NCI-H187 (cell line): ENCODE measurements around the gene ZBED3.
"Not testable (repeated sequence)": the region's sequence is repeated elsewhere in the genome, so short reads cannot be mapped to it uniquely, and the experiment has no call there.

Experiments
- DNase-seq, 2 experiments: peaks; one replicate each; lab custom pipeline; 2025; lab: John Stamatoyannopoulos, UW

The ZBED3 gene, protein sequence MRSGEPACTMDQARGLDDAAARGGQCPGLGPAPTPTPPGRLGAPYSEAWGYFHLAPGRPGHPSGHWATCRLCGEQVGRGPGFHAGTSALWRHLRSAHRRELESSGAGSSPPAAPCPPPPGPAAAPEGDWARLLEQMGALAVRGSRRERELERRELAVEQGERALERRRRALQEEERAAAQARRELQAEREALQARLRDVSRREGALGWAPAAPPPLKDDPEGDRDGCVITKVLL

DNA sequence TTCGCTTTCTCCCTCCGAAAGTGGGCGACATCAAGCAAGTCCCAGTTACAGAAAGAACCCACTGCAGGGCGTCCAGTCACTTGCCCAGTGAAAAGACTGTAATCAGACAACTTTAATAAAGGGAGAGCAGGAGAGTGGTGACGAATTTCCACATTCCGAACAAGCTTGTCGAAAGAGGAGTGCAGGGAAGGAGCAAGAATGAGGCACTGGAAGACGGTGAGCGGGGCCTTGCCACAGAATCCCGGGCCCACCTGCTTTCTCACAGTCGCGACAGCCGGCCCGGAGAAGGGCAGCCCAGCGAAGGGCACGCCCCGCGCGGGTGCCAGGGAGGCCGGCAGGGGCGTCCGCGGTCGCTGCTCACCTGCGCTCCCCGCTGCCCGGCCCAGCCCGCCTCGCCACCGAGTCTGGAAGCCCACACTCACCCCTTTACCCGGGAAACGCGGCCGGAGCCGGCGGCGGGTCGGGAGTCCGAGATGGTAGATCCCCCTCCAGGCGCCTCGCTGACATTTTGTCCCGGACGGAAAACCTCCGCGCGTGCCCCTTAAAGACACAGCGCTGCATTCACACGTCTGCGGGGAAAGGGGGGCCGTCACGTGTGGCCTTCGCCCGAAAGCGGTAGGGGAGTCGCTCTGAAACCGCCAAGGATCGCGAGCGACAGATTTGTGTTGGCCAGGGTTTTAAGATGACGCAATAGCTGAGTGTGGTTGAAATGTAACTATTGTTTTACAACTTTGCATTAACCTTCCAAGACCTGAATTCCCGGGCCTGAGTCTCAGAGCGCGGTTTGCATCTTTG lies at the start of gene ZBED3:
ZBED3 (minus strand) TSS at position 597 of the 795 bp plus-strand sequence. CDS start 9,407 bp downstream, outside the sequence.
- peak; percentile 26 to 58 for DNase-seq

DNA sequence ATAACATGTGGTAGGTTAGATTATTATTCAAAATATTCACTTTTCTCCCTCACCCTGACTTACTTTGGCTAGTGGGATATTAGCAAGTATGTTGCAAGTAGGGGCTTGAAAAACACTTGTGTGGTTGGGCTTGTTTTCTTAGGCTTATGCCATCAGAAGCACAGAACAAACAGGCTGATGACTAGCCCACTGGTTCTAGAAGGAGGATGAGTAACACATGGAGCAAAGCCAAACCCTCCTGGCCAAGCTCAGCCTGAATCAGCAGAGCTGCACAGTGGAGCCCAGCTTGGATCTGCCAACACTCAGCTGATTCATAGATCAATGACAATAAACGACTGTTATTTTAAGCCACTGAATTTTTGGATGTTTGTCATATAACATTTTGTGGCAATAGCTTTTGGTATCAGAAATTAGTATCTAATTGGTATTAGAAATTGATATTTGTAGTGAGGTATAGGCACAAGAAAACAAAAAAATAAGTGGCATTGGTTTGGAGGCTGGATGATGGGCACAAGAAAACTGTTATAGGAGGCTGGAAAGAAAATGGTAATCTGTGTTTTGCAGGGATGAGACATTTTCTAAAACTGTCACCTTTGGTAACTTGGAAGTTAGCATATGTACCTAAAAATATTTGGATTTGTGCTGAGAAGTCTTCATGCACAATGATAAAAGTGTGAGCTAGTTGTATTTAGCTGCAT lies 46.1 kb upstream of the ZBED3 start:
- no peak for DNase-seq

DNA sequence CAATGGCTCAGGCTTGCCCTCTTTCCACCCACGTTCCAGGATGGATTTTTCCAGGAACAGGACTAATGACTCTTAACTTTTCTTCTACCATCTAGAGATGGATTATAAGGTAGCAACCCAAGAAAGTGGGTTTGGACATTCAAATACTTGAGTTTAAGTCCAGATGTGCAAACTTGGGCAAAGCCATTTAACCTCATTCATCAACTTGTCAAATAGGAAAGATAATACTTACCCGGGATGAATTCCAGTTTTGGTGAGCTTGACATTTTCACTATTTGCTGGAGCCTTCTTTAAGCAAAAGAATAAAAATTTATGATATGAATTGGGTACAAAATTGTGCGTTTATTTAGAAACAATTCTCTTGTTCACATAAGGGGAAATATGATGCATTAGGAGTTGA lies 44.3 kb upstream of the ZBED3 start:
- no peak for DNase-seq

DNA sequence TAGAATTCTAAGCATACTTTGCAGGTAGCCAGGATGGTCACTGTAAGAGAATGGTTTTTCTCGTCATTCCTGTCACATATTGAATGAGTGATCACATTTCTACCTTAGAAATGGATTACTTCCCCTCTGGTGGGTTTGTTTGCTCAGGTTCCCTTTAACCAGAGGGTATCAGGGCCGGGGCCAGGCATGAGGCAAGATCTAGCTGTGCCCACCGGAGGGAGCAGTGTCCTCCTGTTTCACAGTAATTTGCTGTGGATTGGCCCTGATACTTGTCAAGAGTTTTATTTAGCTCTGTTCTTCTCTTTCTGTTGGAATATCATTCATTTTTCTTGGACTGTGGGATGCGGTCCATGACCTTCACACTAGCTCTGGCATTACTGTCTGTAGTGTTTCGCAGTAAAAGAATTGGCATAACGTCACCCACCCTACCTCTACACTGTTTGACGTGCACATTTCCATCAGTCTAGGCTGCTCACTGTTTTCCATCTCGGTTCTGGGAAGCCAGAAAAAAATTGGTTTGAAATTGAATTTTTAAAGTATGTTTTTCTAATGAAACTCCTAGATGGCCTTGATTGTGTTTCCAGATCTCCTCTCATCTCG lies 42.4 kb upstream of the ZBED3 start:
- DNase-seq = no peak

DNA sequence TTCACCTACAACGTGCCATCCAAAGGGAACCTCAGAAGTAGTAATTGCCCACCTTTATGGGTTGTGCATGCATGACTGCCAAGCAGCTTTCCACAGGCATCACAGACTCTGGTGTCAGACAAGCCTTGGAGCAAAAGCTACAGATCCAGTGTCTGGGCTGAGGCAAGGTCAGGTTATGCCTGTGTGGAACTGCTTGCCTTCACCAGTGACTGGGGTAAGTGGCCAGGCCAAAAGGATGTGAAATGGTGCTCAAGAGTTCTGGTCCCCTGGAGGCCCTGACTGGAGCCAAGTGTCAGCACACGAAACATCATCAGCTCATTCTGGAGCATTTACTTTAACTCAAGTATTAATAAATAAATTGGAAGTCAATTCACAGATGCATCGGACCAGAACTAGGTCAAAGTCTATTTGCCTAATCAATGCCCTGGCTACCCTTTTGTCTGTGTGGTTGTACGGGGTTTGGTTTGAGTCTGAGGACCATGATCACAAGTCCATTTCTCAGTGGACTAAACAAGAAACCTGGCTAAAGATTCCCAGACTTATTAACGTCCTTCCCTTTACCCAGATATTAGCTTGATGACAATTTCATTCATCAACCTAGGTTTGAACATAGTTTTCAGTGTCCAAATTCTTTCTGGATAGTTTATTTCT lies 41.5 kb upstream of the ZBED3 start:
- no peak for DNase-seq

DNA sequence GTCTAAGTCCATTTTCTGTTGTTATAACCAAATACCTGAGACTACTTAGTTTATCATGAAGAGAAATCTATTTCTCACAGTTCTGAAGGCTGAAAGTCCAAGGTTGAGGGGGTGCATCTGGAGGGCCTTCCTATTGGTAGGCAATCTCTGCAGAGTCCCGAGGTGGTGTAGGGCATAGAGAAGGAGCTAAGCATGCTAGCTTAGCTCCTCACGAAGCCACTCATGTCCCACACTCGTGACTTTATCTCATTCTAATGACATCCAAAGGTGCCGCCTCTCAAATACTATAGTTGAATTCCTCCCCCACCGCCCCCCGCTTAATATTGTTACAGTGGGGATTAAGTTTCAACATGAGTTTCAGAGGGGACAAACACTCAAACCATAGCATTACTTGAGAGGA lies 36.0 kb upstream of the ZBED3 start:
- no peak for DNase-seq

DNA sequence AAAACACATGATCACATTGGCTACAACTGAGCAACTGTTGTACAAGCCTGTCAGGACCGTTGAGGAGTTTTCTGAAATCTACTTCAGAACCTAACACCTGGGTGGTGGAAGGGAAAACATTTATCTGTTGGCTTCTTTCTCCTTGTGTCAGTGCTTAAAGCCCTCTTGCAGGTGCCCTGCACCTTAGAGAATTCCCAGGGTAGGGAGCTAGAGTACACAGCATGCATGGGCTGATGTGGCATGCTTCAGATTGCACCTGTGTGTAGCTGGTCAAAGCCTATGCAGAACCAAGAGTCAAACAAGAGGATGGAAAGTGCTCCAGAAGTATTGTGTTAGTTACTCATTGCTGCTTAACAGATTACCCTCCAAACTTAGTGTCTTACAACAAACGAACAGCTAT lies 33.6 kb upstream of the ZBED3 start:
- DNase-seq = no peak

DNA sequence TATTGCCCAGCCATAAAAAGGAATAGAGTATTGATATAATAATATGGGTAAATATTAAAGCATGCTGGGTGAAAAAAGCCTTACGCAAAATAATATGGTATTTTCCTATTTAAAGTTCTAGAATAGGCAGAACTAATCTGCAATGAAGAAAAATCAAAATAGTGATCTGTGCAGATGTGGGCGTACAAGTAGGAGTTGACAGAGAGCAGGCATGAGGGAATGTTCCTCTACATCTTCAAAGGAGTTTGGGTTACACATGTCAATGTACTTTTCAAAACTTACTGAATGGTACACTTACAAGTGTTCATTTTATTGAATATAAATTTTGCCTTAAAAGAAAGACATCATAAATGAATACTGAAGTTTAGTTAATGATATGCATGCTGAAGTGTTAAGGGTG lies 33.0 kb upstream of the ZBED3 start:
- DNase-seq = no peak

DNA sequence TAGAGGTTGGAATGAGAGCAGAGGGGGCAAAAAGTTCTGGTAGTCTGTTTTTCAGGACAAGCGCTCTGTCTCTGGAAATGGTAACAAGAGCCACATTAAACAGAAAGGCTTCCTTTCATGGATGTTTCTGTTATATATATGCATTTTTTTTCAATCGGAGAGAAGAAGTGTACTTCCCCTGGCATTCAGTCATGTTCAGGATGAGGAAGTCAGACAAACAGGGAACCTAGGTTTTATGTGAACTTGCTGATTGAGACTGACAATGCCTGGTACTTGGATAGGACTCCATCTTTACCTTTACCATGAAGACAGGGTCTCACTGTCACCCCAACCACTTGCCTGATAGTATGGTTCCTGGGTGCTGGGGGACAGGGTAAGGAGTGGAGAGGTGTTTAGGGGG lies 30.1 kb upstream of the ZBED3 start:
- DNase-seq = no peak

DNA sequence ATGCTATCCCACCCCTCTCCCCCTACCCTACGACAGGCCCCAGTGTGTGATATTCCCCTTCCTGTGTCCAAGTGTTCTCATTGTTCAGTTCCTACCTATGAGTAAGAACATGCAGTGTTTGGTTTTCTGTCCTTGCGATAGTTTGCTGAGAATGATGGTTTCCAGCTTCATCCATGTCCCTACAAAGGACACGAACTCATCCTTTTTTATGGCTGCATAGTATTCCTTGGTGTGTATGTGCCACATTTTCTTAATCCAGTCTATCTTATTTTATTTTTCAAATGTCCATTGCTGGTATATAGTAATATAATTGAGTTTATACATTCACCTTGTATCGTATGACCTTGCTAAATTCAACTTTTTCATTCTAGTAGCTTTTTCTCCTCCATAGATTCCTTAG lies 19.9 kb upstream of the ZBED3 start:
- DNase-seq = not testable (repeated sequence)

DNA sequence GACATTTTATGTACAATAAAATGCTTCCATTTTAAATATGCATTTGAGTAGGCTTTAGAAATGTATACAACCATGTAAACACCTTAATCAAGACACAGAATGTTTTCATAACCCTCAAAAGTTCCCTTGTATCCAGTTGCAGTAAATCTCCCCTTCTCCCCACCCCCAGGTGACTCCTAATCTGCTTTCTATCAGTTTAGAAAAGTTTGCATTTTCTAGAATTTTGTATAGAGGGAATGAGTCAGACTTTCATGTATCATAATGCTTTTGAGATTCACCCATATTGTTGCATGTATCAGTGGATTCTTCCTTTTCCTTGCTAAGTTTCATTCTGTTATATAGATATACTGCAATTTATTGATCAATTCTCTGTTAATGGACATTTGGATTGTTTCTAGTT lies 17.7 kb upstream of the ZBED3 start:
- DNase-seq = no peak

DNA sequence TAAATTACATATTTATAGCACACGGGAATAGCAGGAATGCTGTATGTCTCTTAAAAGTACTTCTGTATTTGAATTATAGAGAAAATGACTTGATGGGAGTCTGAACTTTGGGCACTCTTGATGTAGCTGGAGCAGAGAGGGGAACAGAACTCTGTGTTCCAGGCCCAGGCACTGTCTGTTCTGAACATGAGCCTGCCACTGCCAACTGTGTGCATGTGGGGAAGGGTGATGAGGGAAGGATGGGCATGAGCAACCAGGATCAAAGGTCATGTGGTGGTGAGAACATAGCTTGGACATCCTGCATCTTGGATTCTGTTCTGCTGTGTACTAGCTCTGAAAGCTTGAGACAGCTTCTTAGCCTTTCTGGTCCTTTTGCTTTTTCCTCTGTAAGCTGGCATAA lies 16.4 kb upstream of the ZBED3 start:
- DNase-seq = no peak

DNA sequence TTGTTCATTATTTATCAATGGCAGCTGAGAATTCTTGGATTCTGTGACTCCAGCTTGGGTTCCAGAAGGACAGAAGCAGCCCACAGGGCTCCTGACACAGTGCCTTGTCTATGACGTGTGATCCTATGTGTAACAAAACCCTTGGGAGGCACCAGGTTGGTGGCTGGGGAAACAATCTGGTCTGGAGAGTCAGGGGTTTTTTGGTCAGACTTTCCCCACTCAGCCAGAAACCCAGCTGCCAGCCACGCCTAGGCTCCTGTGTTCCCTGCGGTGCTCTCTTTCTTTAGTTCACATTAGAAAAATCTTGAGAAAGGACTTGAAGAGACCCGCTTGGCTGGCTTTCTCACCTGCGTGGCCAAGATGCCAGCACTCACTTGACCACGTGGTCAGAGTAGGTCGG lies 15.5 kb upstream of the ZBED3 start:
- DNase-seq = peak in 1 of 2 experiments; percentile 11

DNA sequence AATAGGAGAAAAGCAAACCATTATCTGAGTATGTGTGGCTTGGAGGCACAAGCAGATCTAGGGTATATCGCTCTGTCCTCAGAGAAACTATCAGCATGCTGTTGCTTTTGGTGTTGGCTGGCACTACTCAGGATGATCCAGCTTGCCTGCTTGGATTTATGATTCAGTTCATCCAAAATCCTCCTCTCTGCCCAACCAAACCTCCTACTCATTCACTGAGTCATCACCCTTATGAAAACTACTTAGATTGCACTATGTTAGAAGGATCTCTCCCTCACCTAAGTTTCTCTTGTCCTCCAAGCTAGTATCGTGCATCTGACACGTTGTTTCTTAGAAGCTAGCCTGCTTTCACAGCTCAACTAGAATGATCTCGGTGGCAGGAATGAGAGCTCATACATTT lies 14.2 kb upstream of the ZBED3 start:
- no peak for DNase-seq

DNA sequence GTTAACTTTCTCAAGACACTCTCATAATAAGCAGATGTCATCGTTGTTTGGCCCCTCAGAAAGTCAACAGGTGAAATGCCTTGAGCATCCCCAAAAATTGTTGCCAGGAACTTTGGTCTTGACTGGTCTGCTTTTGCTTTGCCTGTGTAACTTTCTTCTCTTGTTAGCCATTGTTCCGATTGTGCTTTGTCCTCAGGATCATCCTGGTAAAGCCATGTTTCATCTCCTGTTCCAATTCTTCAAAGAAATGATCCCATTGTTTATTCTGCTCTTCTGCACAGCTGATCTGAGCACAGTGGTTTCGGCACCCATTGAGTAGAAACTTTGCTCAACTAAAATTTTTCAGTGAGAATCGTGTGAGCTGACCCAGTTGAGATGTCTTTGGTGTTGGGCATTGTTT lies 8.1 kb upstream of the ZBED3 start:
- DNase-seq = no peak

DNA sequence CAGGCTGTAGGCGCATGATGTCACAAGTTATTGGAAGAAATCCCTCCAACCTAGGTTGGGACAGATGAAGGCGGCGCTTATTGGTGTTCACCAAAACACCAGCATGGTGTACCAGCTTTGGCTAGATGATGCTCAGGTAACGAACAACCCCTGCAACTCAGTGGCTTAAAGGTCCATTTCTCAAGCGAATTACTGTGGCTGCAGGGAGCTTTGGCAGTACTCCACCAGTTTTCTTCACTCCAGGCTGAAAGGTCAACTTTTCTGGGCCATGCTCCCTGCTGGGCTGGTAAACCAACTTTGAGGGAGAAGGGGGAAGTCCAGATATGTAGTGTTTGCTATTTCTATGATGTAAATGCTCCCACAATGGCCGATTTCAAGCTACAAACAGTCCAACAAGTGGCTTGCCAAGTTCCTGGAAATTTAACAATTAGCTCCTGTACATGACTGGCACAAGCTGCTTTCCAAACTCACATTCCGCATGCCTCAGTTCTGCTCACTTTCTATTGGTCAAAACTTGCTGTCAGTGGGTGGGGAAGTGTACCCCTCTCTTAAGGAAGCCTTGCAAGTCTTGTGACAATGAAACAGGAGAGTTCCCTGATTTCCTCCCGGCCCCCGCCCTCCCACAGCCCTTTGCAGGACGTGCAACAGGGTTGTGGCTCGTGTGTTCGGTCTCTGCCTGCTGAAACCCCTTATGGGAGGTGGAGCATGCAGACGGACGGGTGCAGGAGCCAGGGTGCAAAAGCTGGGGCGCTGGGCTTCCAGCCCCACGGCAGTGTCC lies 588 bp upstream of the ZBED3 start:
- no peak for DNase-seq

DNA sequence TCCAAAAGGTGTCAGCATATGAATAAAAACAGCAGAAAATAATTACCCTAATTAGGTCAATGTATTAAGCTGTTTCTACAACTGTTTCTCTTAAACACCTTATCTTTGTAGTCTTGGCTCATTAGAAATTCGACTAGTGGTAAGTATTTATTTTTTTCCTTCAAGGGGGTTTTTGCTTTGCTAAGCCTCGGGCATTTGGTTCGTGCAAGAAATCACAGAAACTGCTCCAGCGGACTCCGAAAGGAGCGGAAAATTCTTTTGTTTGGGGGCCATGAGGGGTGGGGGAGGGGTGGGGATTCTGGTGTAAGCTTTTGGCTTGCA lies 757 bp downstream of the ZBED3 start:
- DNase-seq = no peak

DNA sequence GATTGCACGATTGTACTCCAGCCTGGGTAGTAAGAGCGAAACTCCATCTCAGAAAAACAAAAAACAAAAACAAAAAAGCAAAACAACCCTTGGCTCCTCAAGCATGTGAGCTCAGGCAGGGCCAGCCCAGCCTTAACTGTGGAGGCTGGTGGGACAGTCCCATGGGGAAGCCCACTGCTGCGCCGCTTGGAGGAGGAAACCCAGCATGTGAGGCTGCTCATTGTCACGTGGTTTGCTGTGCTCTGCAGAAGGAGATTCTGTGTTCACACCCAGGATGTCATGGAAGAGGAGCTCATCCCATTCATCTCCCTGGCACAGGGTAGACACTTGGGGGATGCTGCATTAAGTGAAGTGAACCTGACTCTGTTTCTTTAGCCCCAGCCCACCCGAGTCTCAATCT lies 4.0 kb downstream of the ZBED3 start:
- DNase-seq = no peak

DNA sequence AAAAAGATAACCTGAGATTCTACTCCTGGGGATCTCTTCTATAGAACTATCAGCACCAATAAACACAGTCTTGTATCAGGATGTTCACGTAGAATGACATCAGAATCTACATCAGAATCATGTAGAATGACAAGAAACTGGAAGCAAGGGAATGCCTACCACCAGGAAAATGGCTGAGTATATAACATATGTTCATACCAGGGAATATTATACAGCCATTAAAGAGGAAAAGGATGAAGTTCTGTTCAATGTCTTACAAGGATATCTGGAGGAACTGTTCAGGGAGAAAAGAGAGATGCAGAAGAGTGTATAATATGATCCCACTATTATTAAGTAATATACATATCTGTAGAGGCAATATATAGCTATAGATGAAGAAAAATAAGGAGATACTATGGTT lies 4.8 kb downstream of the ZBED3 start:
- no peak for DNase-seq

DNA sequence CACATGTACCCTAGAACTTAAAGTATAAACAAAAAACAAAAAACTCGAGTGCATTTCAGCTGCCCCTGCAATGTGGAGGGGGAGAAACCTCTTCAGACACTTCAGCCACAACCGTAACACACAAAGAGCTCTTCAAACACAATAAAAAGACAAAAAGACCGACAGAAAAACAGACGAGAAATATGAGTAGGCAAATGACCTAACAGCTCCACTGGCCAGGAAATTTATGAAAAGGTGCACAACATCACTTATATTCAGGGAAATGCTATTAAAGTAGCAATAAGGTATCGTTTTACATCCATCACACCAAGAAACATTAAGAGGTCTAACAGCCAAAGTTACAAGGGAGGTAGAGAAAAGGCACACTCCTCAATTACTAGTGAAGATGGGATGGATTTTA lies 6.2 kb downstream of the ZBED3 start:
- DNase-seq = peak; percentile 27 to 51

DNA sequence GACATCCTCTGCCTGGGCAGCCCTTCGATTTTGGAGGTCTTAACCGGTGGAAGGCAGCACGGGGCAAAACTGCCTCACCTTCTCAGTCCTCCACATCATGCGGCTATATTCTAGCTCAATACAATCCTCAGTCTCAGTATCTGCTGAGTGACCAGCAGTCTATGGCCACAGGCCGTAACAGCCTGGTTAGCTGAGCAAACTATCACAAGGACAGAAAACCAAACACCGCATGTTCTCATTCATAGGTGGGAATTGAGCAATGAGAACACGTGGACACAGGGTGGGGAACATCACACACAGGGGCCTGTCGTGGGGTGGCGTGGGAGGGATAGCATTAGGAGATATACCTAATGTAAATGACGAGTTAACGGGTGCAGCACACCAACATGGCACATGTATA lies 6.6 kb downstream of the ZBED3 start:
- DNase-seq = peak in 1 of 2 experiments; percentile 25

DNA sequence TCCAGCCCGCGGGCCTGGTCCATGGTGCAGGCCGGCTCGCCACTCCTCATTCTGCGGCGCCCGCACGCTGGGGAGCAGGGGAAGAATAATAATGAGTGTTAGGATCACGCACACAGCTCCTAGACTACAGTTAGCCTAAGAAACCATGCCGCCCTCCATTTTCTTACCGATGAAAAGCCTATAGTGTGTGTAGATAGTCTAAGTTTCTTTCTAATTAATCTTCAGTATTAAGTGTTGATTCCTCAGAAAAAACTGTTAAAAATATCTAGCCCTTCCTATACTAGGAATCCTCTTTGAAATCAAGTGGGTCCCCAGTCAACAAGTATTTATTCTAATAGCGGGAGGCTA lies 9.3 kb downstream of the ZBED3 start:
- DNase-seq = no peak
